Activated CD4-positive, alpha-beta T cell treated with anti-CD3 and anti-CD28 coated beads, Interleukin-2, Interleukin-4, amounts not matched to agents 100 ng/mL and 50 ng/mL, durations not matched to agents 16 hours and 8 hours (primary cell): Measurements from ENCODE around the gene CNTROB.

Experiments
- DNase-seq: peaks from one replicate; pipeline ENCODE4 v3.0.0-alpha.2; 2020; ENCODE audit warnings: low spot score

Gene CNTROB

GRCh38 chr17:7931709-7932482 lies at the start of gene CNTROB, which contains the start of gene TRAPPC1:
TSS of gene CNTROB (plus strand) at chr17:7932206. CDS start at chr17:7933080, 874 bp downstream.
TSS of gene TRAPPC1 (minus strand) at chr17:7931946. CDS start at chr17:7931829, 117 bp downstream.
- DNase-seq, result peak; percentile 100

- DNase-seq, result no peak
Observed at GRCh38 chr17:7882629-7883028, 49.4 kb upstream of the CNTROB start.

GRCh38 chr17:7883781-7884386 lies 48.1 kb upstream of the CNTROB start:
- no peak for DNase-seq

GRCh38 chr17:7884581-7885366 lies 47.2 kb upstream of the CNTROB start:
- DNase-seq, result peak; percentile 18

- DNase-seq, result peak; percentile 42
Observed at GRCh38 chr17:7885367-7886226, 46.4 kb upstream of the CNTROB start.

- peak; percentile 54 for DNase-seq
Observed at GRCh38 chr17:7886227-7887037, 45.6 kb upstream of the CNTROB start.

GRCh38 chr17:7887038-7887481 lies 44.9 kb upstream of the CNTROB start:
- DNase-seq, result no peak

GRCh38 chr17:7887482-7888183 lies 44.4 kb upstream of the CNTROB start:
- DNase-seq, result peak; percentile 92

- peak; percentile 50 for DNase-seq
Observed at GRCh38 chr17:7888184-7888920, 43.7 kb upstream of the CNTROB start, which contains the start of gene CHD3. TSS of gene CHD3 (plus strand) at chr17:7888789. CDS start at chr17:7889001, 212 bp downstream.

GRCh38 chr17:7889166-7889955 lies 42.6 kb upstream of the CNTROB start:
- no peak for DNase-seq

- DNase-seq, result no peak
Observed at GRCh38 chr17:7893187-7893880, 38.7 kb upstream of the CNTROB start.

- DNase-seq, result no peak
Observed at GRCh38 chr17:7894226-7894625, 37.8 kb upstream of the CNTROB start.

- DNase-seq, result no peak
Observed at GRCh38 chr17:7894866-7895265, 37.1 kb upstream of the CNTROB start.

- DNase-seq, result no peak
Observed at GRCh38 chr17:7897090-7897489, 34.9 kb upstream of the CNTROB start.

- DNase-seq, result no peak
Observed at GRCh38 chr17:7897773-7898172, 34.2 kb upstream of the CNTROB start.

- no peak for DNase-seq
Observed at GRCh38 chr17:7903154-7904103, 28.6 kb upstream of the CNTROB start.

- no peak for DNase-seq
Observed at GRCh38 chr17:7909089-7909488, 22.9 kb upstream of the CNTROB start.
